ENCODE results near the gene ADK.

The ADK gene

DNA sequence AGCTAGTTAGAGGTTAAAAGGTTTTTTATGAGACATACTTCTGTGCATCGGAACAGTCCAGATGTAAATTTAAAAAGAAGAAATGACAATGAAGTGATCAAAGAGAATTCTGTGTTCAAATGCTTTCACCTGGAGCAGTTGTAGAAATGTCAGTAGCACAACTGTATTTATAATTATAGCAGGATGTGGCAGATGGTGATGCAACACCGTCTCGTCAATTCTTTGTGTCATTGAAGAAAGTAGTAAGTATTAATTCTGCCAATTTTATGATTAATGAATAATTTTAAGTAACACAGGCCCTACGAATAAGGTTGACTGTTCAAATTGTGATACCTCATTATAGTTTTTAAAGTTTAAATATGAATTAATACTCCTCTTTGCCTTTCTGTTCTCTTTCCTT, 171.1 kb downstream of the ADK start:
- TF ChIP-seq ZFX (IDR thresholded peaks at IDR 0.05), result no peak
- TF ChIP-seq, protein P1, sequence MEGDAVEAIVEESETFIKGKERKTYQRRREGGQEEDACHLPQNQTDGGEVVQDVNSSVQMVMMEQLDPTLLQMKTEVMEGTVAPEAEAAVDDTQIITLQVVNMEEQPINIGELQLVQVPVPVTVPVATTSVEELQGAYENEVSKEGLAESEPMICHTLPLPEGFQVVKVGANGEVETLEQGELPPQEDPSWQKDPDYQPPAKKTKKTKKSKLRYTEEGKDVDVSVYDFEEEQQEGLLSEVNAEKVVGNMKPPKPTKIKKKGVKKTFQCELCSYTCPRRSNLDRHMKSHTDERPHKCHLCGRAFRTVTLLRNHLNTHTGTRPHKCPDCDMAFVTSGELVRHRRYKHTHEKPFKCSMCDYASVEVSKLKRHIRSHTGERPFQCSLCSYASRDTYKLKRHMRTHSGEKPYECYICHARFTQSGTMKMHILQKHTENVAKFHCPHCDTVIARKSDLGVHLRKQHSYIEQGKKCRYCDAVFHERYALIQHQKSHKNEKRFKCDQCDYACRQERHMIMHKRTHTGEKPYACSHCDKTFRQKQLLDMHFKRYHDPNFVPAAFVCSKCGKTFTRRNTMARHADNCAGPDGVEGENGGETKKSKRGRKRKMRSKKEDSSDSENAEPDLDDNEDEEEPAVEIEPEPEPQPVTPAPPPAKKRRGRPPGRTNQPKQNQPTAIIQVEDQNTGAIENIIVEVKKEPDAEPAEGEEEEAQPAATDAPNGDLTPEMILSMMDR (conservative IDR thresholded peaks at IDR 0.05), result no peak
- H3K27ac ChIP-seq, result no peak overlapping the region

DNA sequence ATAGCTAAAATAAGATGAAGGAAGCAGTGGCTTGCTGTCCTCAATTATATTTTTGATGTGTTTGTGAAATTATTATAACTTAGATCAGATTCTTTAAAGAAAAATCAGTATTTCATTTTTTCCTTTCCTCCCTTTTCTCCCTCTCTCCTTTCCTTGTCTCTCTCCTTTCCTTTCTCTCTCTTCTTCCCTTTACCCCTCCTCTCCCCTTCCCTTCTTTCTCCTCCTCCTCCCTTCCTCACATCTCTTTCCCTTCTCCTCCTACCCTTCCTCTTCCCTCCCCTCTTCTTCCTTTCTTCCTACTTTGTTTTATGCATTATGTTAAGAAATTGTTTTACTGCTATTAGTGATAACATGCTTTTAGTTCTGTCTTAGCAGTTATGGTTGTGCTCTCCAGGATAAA, 171.5 kb downstream of the ADK start:
- no peak overlapping the region for H3K27ac ChIP-seq
- TF ChIP-seq, protein P1 (conservative IDR thresholded peaks at IDR 0.05), result no peak; the same call in 1 of the 2 replicates
- TF ChIP-seq ZFX (IDR thresholded peaks at IDR 0.05), result no peak

DNA sequence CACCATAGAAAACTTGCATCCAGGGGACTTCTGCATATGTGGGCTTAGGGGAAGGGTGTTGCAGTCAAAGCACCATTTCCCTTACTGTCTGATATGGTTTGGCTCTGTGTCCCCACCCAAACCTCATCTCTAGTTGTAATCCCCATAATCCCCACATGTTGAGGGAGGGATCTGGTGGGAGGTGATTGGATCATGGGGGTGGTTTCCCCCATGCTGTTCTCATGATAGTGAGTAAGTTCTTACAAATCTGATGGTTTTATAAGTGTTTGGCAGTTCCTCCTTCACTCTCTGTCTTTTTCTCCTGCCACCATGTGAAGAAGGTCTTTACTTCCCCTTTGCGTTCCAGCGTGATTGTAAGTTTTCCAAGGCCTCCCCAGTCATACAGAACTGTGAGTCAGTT, 177.4 kb downstream of the ADK start:
- no peak overlapping the region for H3K27ac ChIP-seq
- no peak for TF ChIP-seq ZFX (IDR thresholded peaks at IDR 0.05)
- TF ChIP-seq, protein P1 (conservative IDR thresholded peaks at IDR 0.05), result no peak

DNA sequence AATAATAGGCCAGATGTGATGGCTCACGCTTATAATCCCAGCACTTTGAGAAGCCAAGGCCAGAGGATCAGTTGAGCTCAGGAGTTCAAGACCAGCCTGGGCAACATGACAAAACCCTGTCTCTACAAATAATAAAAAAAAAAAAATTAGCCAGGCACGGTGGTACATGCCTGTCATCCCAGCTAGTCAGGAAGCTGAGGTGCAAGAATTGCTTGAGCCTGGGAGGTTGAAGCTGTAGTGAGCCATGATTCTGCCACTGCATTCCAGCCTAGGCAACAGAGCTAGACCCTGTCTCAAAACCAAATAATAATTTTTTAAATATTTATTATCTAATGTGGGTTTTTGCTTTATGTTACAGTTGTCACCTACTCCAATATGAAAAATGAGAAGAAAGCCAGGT, 178.9 kb downstream of the ADK start:
- no peak overlapping the region for H3K27ac ChIP-seq
- TF ChIP-seq, protein P1 (conservative IDR thresholded peaks at IDR 0.05), result no peak

DNA sequence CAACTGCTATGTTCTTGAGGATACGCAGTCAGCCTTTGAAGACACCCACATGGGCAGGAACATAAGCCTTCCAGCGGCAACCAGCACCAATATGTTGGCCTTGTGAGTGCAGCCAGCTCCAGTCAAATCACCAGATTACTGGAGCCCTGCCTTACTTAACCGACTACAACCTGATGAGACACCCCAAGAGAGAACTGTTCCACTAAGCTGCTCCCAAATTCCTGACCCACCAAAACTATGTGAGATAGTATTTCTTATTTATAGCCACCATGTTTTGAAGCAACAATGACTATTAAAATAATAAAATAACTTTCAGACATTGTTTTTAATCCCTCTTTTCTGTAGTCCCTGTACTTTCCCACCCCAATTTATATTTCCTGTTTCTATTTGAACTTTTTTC, 179.6 kb downstream of the ADK start:
- no peak overlapping the region for H3K27ac ChIP-seq
- TF ChIP-seq, protein P1 (conservative IDR thresholded peaks at IDR 0.05), result no peak
- TF ChIP-seq ZFX (IDR thresholded peaks at IDR 0.05), result no peak

DNA sequence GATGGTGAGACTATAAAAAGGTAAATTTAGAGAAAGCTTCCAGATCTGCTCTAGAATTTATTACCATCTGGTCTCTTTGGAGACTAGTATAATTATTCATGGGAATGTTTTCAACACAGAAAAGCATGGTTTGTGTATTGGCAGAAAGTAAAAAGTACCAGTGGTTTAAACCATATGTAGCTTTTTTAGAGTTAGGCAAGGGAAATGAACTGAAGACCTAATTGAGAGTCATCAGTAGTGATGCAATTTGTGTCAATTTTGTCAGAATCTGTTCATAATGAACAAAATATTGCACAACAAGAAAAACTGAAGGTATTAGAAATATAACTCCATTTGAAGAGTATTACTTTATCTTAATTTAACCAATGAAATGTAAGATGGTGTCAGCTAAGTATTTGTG, 181.4 kb downstream of the ADK start:
- H3K27ac ChIP-seq, result no peak overlapping the region
- no peak for TF ChIP-seq ZFX (IDR thresholded peaks at IDR 0.05)
- TF ChIP-seq, protein P1 (conservative IDR thresholded peaks at IDR 0.05), result no peak

DNA sequence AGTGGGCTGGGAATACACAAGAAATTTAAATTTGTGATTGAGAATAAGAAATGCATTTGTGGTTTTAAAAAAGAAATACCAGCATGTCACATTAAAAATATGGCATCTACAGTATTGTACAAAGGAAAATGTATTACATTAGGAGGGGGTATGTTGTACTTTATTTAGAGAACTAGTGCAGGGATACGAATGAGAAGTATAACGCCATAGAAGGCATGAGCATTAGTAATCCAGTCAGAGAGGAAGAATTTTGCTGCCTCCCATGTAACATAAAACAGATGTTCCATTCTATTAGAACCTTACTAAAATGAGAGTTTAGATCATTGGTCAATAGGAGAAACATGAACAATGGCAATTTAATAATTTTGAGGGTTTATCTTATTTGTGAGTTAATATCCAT, 182.2 kb downstream of the ADK start:
- H3K27ac ChIP-seq, result no peak overlapping the region
- no peak for TF ChIP-seq ZFX (IDR thresholded peaks at IDR 0.05)
- TF ChIP-seq, protein P1 (conservative IDR thresholded peaks at IDR 0.05), result no peak
